Body of pancreas (tissue), 4 donors: ENCODE results near the gene SURF1. TPM values are rescaled to one million over a fixed set of nuclear protein-coding genes. Genes with fewer than 3 reads are reported as not detected.
"Not testable (repeated sequence)": the region's sequence is repeated elsewhere in the genome, so short reads cannot be mapped to it uniquely, and the experiment has no call there.

Source experiments
- ATAC-seq: fragments of 150-250 bp; one replicate; pipeline ENCODE4 v1.9.1; 2016
- DNase-seq, 4 donors: peaks; one replicate each; pipeline ENCODE4 v3.0.0-alpha.2; 2019
- H3K27ac ChIP-seq, 4 donors: fragments of 200-600 bp; sonication (generic); 1 replicate in 3 of 4; 2 replicates in 1 of 4; pipeline versions ENCODE4 v1.5.1 to v1.6.1; 2016 to 2019; ENCODE audit warnings: mild to moderate bottlenecking in 1 of 4, mixed read lengths in 1 of 4, moderate library complexity in 1 of 4
- H3K27me3 ChIP-seq, 2 donors: fragments of 200-600 bp; sonication (generic); one replicate each; pipeline ENCODE4 v1.6.0; 2016; ENCODE audit warnings: mild to moderate bottlenecking in 1 of 2
- H3K36me3 ChIP-seq, 2 donors: fragments of 200-600 bp; sonication (generic); replicated peaks in 1 of 2; 2 replicates each; pipeline ENCODE4 v1.5.1; 2016; ENCODE audit warnings: low read depth in 2 of 2; ENCODE audit not compliant: insufficient read depth in 1 of 2
- H3K4me1 ChIP-seq: fragments of 200-600 bp; sonication (generic); one replicate; pipeline ENCODE4 v1.6.0; 2016
- H3K4me3 ChIP-seq, 2 donors: fragments of 200-600 bp; sonication (generic); 1 replicate in 1 of 2; 2 replicates in 1 of 2; pipeline ENCODE4 v1.5.1; 2016 to 2019
- H3K9me3 ChIP-seq, 3 donors: fragments of 200-600 bp; sonication (generic); 1 replicate in 2 of 3; 2 replicates in 1 of 3; pipeline ENCODE4 v1.5.1; 2016
- CTCF ChIP-seq, 7 experiments: fragments of 450-650 bp in 4 of 7; fragments of 200-600 bp in 3 of 7; sonication (generic) in 3 of 7; IDR thresholded peaks; one replicate each; pipeline ENCODE4 v1.5.1; 2016 to 2019; ENCODE audit warnings: antibody characterized with exemption in 7 of 7
- POLR2A ChIP-seq, 3 donors: fragments of 450-650 bp; IDR thresholded peaks; one replicate each; pipeline ENCODE4 v1.6.1; 2016; ENCODE audit warnings: antibody characterized with exemption in 3 of 3, mild to moderate bottlenecking in 2 of 3
- WGBS, 2 donors: methylation state at CpG; one replicate each; pipeline ENCODE4 v1.1.5; 2017; 5-methylcytosine and 5-hydroxymethylcytosine counted together
- intact Hi-C: fragments of 100-400 bp; cut with DNase I; formaldehyde crosslinking; loops from one replicate; pipeline ENCODE4 v1.15.1; 2023
- total RNA-seq, 2 donors: library from RNA; depleted of rRNA; stranded (reverse); fragments of >200 nt; gene quantifications; one replicate each; pipeline ENCODE4 v1.1.0, GENCODE V29; 2016

The SURF1 gene
- total RNA-seq, 2 donors from 2014 or later, result 31.0 to 43.1 TPM

DNA sequence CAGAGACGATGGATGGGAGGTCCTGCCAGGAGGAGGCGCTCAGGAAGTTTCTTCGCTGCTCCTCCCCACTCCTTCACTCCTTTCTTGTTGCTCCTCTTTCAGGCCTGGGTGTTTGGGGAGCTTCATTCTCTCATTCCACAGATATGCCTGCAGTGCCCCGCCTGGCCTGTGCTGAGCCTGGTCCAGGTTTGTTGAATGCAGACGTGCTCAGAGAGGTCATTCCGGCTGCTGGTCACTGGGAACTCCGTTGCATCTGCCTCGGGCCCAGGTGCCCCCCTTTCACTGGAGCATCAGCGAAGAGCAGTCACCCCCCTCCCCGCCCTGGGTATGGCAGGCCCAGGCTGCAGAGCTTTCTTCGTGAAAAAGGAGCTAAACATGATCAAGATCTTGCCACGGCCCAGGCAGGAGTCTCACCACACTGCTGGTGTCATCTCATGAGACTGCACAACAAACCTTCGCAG, 35.8 kb downstream of the SURF1 start:
- no peaks in the 10 kb centered on the region for H3K36me3 ChIP-seq
- no peaks in the 10 kb centered on the region for H3K9me3 ChIP-seq
- 73 to 77% methylated on average over 12 to 13 of the region's 13 CpGs for WGBS, 2 donors
- ATAC-seq (no peak), DNase-seq (no peak)
- intact Hi-C loops, result loop anchor here (10.0 kb wide), 1 partner anchor 136 kb away; no protein-coding TSS in a partner anchor
- no peaks in the 10 kb centered on the region for H3K27me3 ChIP-seq
- no peaks in the 10 kb centered on the region for H3K4me1 ChIP-seq
- H3K27ac ChIP-seq, result no peak overlapping the region
- no peak overlapping the region for H3K4me3 ChIP-seq
- TF ChIP-seq CTCF (IDR thresholded peaks at IDR 0.05) (no peak), POLR2A (IDR thresholded peaks at IDR 0.05) (no peak)

GRCh38 chr9:133317551-133317950, 38.7 kb downstream of the SURF1 start:
- DNase-seq, H3K27ac ChIP-seq, H3K36me3 ChIP-seq, H3K9me3 ChIP-seq, H3K4me3 ChIP-seq, H3K27me3 ChIP-seq, intact Hi-C loops, H3K4me1 ChIP-seq, ATAC-seq: not testable (repeated sequence)
- 68 to 72% methylated on average over 6 to 12 of the region's 13 CpGs for WGBS, 2 donors

- WGBS, 2 donors, result 47 to 57% methylated on average over 2 of the region's 2 CpGs
- intact Hi-C loops, result no loop called here
- Histone ChIP-seq H3K4me1 (no peaks in the 10 kb centered on the region), H3K4me3 (no peak overlapping the region), H3K36me3 (no peaks in the 10 kb centered on the region), H3K27me3 (no peaks in the 10 kb centered on the region), H3K9me3 (no peaks in the 10 kb centered on the region), H3K27ac (no peak overlapping the region)
- TF ChIP-seq CTCF (IDR thresholded peaks at IDR 0.05) (no peak), POLR2A (IDR thresholded peaks at IDR 0.05) (no peak)
- DNase-seq (no peak), ATAC-seq (no peak)
These were observed 40.3 kb downstream of the SURF1 start for GRCh38 chr9:133315997-133316396.

- TF ChIP-seq POLR2A (IDR thresholded peaks at IDR 0.05) (no peak), CTCF (IDR thresholded peaks at IDR 0.05) (no peak)
- no peak for DNase-seq
- 71 to 74% methylated on average over 6 of the region's 6 CpGs for WGBS, 2 donors
- no peaks in the 10 kb centered on the region for H3K4me1 ChIP-seq
- intact Hi-C loops, result no loop called here
- ATAC-seq, result no peak
- no peak overlapping the region for H3K27ac ChIP-seq
- H3K4me3 ChIP-seq, result no peak overlapping the region
- no peaks in the 10 kb centered on the region for H3K9me3 ChIP-seq
- H3K27me3 ChIP-seq, result no peaks in the 10 kb centered on the region
- no peaks in the 10 kb centered on the region for H3K36me3 ChIP-seq
These were observed 46.7 kb downstream of the SURF1 start for GRCh38 chr9:133309608-133310007.

DNA sequence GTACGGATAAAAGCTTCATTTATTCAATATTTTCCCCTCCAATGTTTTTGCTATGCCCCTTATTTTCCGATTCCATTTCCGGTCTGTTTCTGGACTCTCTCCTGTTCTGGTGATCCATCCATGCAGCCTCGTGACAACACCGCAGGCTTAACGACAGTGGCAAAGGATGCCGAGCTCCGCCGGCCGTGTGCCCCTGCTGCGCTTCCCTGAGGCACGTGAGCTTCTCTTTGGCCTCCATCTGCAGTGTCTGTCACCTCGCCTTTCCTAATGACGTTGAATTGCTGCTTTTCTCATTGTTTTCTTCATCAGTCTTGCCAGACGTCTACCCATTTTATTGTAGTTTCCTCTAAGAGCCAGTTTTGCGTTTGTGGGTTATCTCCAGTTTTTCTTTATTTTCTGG, 49.0 kb downstream of the SURF1 start:
- intact Hi-C loops, result no loop called here
- H3K9me3 ChIP-seq, result no peaks in the 10 kb centered on the region
- TF ChIP-seq CTCF (IDR thresholded peaks at IDR 0.05) (no peak), POLR2A (IDR thresholded peaks at IDR 0.05) (no peak)
- H3K36me3 ChIP-seq, result no peaks in the 10 kb centered on the region
- ATAC-seq, result no peak
- H3K27me3 ChIP-seq, result no peaks in the 10 kb centered on the region
- no peaks in the 10 kb centered on the region for H3K4me1 ChIP-seq
- DNase-seq, result no peak
- H3K4me3 ChIP-seq, result no peak overlapping the region
- no peak overlapping the region for H3K27ac ChIP-seq
- WGBS, 2 donors, result 61 to 68% methylated on average over 16 of the region's 16 CpGs
